Measurements from ENCODE around the gene CYP2B6.
"Not testable (repeated sequence)": the region's sequence is repeated elsewhere in the genome, so short reads cannot be mapped to it uniquely, and the experiment has no call there.

The CYP2B6 gene

DNA sequence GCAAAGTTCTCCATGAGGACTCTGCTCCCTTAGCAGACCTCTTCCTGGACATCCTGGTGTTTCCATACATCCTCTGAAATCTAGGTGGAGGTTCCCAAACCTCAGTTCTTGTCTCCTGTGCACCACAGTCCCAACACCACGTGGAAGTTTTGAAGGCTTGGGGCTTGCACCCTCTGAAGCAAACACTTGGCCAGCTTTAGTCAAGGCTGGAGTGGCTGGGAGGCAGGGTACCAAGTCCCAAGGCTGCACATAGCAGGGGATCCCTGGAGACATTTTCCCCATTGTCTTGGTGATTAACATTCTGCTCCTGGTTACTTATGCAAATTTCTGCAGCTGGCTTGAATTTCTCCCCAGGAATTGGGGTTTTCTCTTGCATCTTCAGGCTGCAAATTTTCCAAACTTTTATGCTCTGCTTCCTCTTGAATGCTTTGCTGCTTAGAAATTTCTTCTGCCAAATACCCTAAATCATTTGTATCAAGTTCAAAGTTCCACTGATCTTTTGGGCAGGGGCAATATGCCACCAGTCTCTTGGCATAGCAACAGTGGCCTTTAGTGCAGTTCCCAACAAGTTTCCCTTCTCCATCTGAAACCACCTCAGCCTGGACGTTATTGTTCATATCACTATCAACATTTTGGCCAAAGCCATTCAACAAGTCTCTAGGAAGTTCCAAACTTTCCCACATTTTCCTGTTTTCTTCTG, 10.2 kb upstream of the CYP2B6 start:
- H3K27ac ChIP-seq (ENCODE audit: low read length); H3K27me3 ChIP-seq (ENCODE audit: insufficient read depth, low read length, poor library complexity); H3K36me3 ChIP-seq (ENCODE audit: insufficient read depth, low read length); H3K9ac ChIP-seq (ENCODE audit: low read depth, low read length); H2AFZ ChIP-seq (ENCODE audit: low read depth, low read length); H3K4me1 ChIP-seq (ENCODE audit: insufficient read depth, low read length); DNase-seq; H3K4me2 ChIP-seq (ENCODE audit: insufficient read depth, low read length); H3K4me3 ChIP-seq (ENCODE audit: low read depth in 1 of 2, low read length in 2 of 2); ATAC-seq (ENCODE audit: insufficient read depth, low read depth); H4K20me1 ChIP-seq (ENCODE audit: insufficient read depth, low read length); H3K79me2 ChIP-seq (ENCODE audit: insufficient read depth, low read length); H3K9me3 ChIP-seq (ENCODE audit: insufficient read depth, low read length, severe bottlenecking): not testable (repeated sequence)

DNA sequence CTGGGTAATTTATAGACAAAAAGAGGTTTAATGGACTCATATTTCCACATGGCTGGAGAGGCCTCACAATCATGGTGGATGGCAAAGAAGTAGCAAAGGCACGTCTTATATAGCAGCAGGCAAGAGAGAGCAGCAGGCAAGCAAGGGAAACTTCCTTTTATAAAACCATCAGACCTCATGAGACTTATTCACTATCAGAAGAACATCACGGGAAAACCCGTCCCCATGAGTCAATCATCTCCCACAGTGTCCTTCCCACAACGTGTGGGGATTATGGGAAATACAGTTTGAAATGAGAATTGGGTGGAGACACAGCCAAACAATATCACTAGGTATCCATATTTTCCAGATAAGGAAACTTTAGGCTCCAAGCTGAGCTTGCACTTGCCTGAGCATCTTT, 9.5 kb upstream of the CYP2B6 start:
- H3K4me2 ChIP-seq (ENCODE audit: insufficient read depth, low read length): no peak overlapping the region
- no peak overlapping the region for H3K27ac ChIP-seq (ENCODE audit: low read length)
- H3K4me3 ChIP-seq (ENCODE audit: low read depth in 1 of 2, low read length in 2 of 2): no peak overlapping the region

DNA sequence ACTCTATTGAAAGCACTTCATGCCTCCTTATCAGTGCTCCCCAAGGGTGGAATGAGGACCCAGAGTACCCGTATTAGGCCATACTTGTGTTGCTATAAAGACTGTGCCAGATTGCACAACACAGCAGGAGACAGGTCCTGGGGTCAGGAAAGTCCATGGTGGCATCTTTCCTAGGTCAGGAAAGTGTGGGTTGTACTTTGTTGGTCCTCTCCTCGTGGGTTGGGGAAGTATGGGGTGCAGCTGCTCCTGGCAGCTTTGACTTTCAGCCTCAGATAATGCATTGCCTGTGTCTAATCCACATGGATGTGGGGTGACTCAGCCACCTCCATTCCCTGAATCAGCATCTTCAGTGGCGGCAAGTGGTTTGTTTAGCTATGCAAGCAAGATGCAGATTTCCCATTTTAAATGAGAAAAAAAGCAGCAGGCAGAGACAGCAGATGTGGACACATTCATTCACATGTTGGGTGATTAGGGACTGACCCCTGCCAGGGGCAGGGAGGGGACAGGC, 8.4 kb upstream of the CYP2B6 start:
- Histone ChIP-seq H3K27ac (ENCODE audit: low read length) (no peak overlapping the region), H3K79me2 (ENCODE audit: insufficient read depth, low read length) (no peaks in the 10 kb centered on the region), H4K20me1 (ENCODE audit: insufficient read depth, low read length) (0 out of 2 replicates have a peak, but pooled peaks cover 3% of the 10 kb centered on the region), H3K4me1 (ENCODE audit: insufficient read depth, low read length) (no peaks in the 10 kb centered on the region), H3K27me3 (ENCODE audit: insufficient read depth, low read length, poor library complexity) (peaks cover 6% of the 10 kb centered on the region), H2AFZ (ENCODE audit: low read depth, low read length) (no peak overlapping the region), H3K4me2 (ENCODE audit: insufficient read depth, low read length) (no peak overlapping the region), H3K4me3 (ENCODE audit: low read depth in 1 of 2, low read length in 2 of 2) (no peak overlapping the region), H3K9ac (ENCODE audit: low read depth, low read length) (no peak overlapping the region), H3K9me3 (ENCODE audit: insufficient read depth, low read length, severe bottlenecking) (no peaks in the 10 kb centered on the region), H3K36me3 (ENCODE audit: insufficient read depth, low read length) (no peaks in the 10 kb centered on the region)
- TF ChIP-seq EZH2 (IDR thresholded peaks at IDR 0.05; ENCODE audit: borderline replicate concordance, low read depth, low read length, severe bottlenecking): no peak
- TF ChIP-seq, protein P1, sequence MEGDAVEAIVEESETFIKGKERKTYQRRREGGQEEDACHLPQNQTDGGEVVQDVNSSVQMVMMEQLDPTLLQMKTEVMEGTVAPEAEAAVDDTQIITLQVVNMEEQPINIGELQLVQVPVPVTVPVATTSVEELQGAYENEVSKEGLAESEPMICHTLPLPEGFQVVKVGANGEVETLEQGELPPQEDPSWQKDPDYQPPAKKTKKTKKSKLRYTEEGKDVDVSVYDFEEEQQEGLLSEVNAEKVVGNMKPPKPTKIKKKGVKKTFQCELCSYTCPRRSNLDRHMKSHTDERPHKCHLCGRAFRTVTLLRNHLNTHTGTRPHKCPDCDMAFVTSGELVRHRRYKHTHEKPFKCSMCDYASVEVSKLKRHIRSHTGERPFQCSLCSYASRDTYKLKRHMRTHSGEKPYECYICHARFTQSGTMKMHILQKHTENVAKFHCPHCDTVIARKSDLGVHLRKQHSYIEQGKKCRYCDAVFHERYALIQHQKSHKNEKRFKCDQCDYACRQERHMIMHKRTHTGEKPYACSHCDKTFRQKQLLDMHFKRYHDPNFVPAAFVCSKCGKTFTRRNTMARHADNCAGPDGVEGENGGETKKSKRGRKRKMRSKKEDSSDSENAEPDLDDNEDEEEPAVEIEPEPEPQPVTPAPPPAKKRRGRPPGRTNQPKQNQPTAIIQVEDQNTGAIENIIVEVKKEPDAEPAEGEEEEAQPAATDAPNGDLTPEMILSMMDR (IDR thresholded peaks at IDR 0.05; ENCODE audit: borderline replicate concordance, extremely low read depth, low read length, poor library complexity, severe bottlenecking): no peak
- no peak for DNase-seq
- no peak for ATAC-seq (ENCODE audit: insufficient read depth, low read depth)

More for the DNA sequence above, 9.5 kb upstream of the CYP2B6 start:
- Histone ChIP-seq H3K36me3 (ENCODE audit: insufficient read depth, low read length) (no peaks in the 10 kb centered on the region), H4K20me1 (ENCODE audit: insufficient read depth, low read length) (0 out of 2 replicates have a peak, but pooled peaks cover 3% of the 10 kb centered on the region), H2AFZ (ENCODE audit: low read depth, low read length) (no peak overlapping the region), H3K9ac (ENCODE audit: low read depth, low read length) (no peak overlapping the region), H3K27me3 (ENCODE audit: insufficient read depth, low read length, poor library complexity) (peaks cover 6% of the 10 kb centered on the region), H3K79me2 (ENCODE audit: insufficient read depth, low read length) (no peaks in the 10 kb centered on the region), H3K4me1 (ENCODE audit: insufficient read depth, low read length) (no peaks in the 10 kb centered on the region), H3K9me3 (ENCODE audit: insufficient read depth, low read length, severe bottlenecking) (no peaks in the 10 kb centered on the region)
- DNase-seq (no peak), ATAC-seq (ENCODE audit: insufficient read depth, low read depth) (no peak)
- TF ChIP-seq EZH2 (IDR thresholded peaks at IDR 0.05; ENCODE audit: borderline replicate concordance, low read depth, low read length, severe bottlenecking): no peak
- TF ChIP-seq, protein P1 (IDR thresholded peaks at IDR 0.05; ENCODE audit: borderline replicate concordance, extremely low read depth, low read length, poor library complexity, severe bottlenecking): no peak

DNA sequence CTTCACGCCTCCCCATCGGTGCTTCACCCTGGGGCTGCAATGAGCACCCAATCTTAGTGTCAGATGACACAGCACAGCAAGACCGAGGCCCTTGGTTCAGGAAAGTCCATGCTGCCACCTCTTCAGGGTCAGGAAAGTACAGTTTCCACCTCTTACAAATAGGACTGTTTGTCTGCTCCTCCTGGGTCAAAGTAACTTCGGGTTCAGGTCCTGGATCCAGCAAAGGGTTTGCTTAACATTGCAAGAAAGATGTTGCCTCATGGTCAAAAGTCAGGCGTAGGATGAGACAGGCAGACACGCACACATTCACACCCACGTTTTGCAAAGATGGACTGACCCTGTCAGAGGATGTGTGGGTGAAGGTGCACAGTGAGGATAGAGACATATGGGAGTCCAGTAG, 1.6 kb upstream of the CYP2B6 start:
- DNase-seq: no peak
- H3K4me3 ChIP-seq (ENCODE audit: low read depth in 1 of 2, low read length in 2 of 2): no peak overlapping the region

More for the DNA sequence above, 1.6 kb upstream of the CYP2B6 start:
- no peak for ATAC-seq (ENCODE audit: insufficient read depth, low read depth)
- Histone ChIP-seq H3K27ac (ENCODE audit: low read length) (no peak overlapping the region), H3K27me3 (ENCODE audit: insufficient read depth, low read length, poor library complexity) (no peaks in the 10 kb centered on the region), H2AFZ (ENCODE audit: low read depth, low read length) (no peak overlapping the region), H3K4me2 (ENCODE audit: insufficient read depth, low read length) (no peak overlapping the region), H3K9ac (ENCODE audit: low read depth, low read length) (no peak overlapping the region), H3K79me2 (ENCODE audit: insufficient read depth, low read length) (no peaks in the 10 kb centered on the region), H3K4me1 (ENCODE audit: insufficient read depth, low read length) (no peaks in the 10 kb centered on the region), H3K36me3 (ENCODE audit: insufficient read depth, low read length) (no peaks in the 10 kb centered on the region), H4K20me1 (ENCODE audit: insufficient read depth, low read length) (no peaks in the 10 kb centered on the region), H3K9me3 (ENCODE audit: insufficient read depth, low read length, severe bottlenecking) (no peaks in the 10 kb centered on the region)
- TF ChIP-seq, protein P1 (IDR thresholded peaks at IDR 0.05; ENCODE audit: borderline replicate concordance, extremely low read depth, low read length, poor library complexity, severe bottlenecking): no peak
- TF ChIP-seq EZH2 (IDR thresholded peaks at IDR 0.05; ENCODE audit: borderline replicate concordance, low read depth, low read length, severe bottlenecking): no peak
